Transverse colon (tissue), 4 donors: Measurements from ENCODE around the gene ARPC5L. TPM values are rescaled to one million over a fixed set of nuclear protein-coding genes. Genes with fewer than 3 reads are reported as not detected.

ENCODE experiments used
- DNase-seq: peaks from one replicate; pipeline ENCODE4 v3.0.0-alpha.2; 2019
- H3K27ac ChIP-seq, 4 donors: fragments of 200-600 bp; sonication (generic); 2 replicates each; pipeline ENCODE4 v1.5.1; 2016 to 2018; ENCODE audit warnings: inconsistent platforms in 4 of 4
- H3K27me3 ChIP-seq: fragments of 200-600 bp; sonication (generic); 2 replicates; pipeline ENCODE4 v1.5.1; 2017; ENCODE audit warnings: inconsistent platforms
- H3K36me3 ChIP-seq, 4 donors: fragments of 200-600 bp; sonication (generic); 2 replicates each; pipeline ENCODE4 v1.5.1; 2017 to 2019; ENCODE audit warnings: inconsistent platforms in 4 of 4
- H3K4me1 ChIP-seq, 4 donors: fragments of 200-600 bp; sonication (generic); 2 replicates each; pipeline ENCODE4 v1.5.1; 2017 to 2020; ENCODE audit warnings: inconsistent platforms in 4 of 4
- H3K4me3 ChIP-seq, 4 donors: fragments of 200-600 bp; sonication (generic); 1 replicate in 1 of 4; 2 replicates in 3 of 4; pipeline versions ENCODE4 v1.5.1 to v1.6.1; 2017 to 2019; ENCODE audit warnings: inconsistent platforms in 4 of 4
- H3K9me3 ChIP-seq, 2 donors: fragments of 200-600 bp; sonication (generic); 2 replicates each; pipeline ENCODE4 v1.5.1; 2017 to 2019; ENCODE audit warnings: inconsistent platforms in 2 of 2
- EP300 ChIP-seq: sonication (generic); formaldehyde crosslinking; IDR thresholded peaks from one replicate; pipeline ENCODE4 v1.6.1; 2017; ENCODE audit warnings: antibody characterized with exemption, low read depth
- POLR2A ChIP-seq: fragments of 450-650 bp; IDR thresholded peaks from one replicate; pipeline ENCODE4 v1.6.1; 2016; ENCODE audit warnings: antibody characterized with exemption, mild to moderate bottlenecking, moderate library complexity
- POLR2AphosphoS5 ChIP-seq, 3 donors: sonication (generic); formaldehyde crosslinking; IDR thresholded peaks; one replicate each; pipeline ENCODE4 v1.6.1; 2016; ENCODE audit warnings: antibody characterized with exemption in 3 of 3
- WGBS, 2 donors: methylation state at CpG; one replicate each; pipeline ENCODE4 v1.1.5; 2018; ENCODE audit warnings: low coverage in 1 of 2; 5-methylcytosine and 5-hydroxymethylcytosine counted together
- in situ Hi-C, 4 donors: fragments of 200-750 bp; cut with MboI; loops; one replicate each; pipeline versions ENCODE4 v1.15.0 to v1.15.1; 2017; ENCODE audit warnings: low sequenced_read_pairs in 3 of 4, low pct_ligation_motif_present in 1 of 4, low pct_unique_long_range_greater_than_20kb in 1 of 4
- intact Hi-C: fragments of 100-400 bp; cut with DNase I; formaldehyde crosslinking; loops from one replicate; pipeline ENCODE4 v1.15.1; 2023; ENCODE audit warnings: low total_unique reads
- total RNA-seq, 4 donors: library from RNA; depleted of rRNA; stranded (reverse); fragments of >200 nt; gene quantifications; one replicate each; pipeline ENCODE4 v1.1.0, GENCODE V29; 2016
- TF ChIP-seq, protein P1 (sequence below), 5 experiments: fragments of 200-600 bp in 3 of 5; fragments of 450-650 bp in 2 of 5; sonication (generic) in 3 of 5; IDR thresholded peaks; 1 replicate in 2 of 5; 2 replicates in 3 of 5; pipeline ENCODE4 v1.5.1; 2016 to 2017; ENCODE audit warnings: antibody characterized with exemption in 5 of 5, inconsistent platforms in 3 of 5, mild to moderate bottlenecking in 2 of 5, moderate library complexity in 1 of 5

The ARPC5L gene
- total RNA-seq, 4 donors from 2014 or later = 9.8 to 37.0 (median 22.8) TPM

DNA sequence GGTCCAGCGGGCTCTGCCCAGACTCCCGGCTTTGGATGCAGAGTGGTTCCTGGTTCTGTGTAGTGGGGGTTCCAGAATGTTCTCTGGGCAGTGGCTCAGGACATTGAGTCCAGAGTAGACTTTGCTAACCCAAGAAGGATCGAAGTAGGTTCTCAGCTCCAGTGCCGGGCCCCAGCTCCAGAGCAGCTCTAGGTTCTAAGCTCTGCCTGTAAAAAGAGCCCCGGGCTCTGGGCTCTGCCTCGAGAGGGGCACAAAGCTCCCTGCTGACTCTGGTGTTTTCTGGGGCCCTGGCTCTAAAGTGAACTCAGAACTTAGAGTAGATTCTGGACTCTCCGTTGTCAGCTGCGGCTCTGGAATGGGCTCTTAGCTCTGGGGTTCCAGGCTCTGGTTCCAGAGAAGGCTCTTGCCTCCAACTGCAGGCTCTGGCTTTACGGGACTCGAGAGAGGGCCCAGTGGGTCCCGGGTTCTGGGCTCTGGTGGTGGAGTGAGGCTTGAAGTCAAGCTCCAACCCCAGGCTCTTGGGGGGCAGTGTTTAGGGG, 8.3 kb upstream of the ARPC5L start:
- in situ Hi-C loops (loop anchor here in 2 of 4 donors (5.0 kb wide), 2 partner anchors 76 to 81 kb away; partner anchors contain the start of genes NR6A1 (in 1 of the 2) and OLFML2A (in 1 of the 2)), intact Hi-C loops (loop anchor here (1.0 kb wide), 1 partner anchor 81 kb away; no protein-coding TSS in a partner anchor)
- H3K27me3 ChIP-seq = no peaks in the 10 kb centered on the region
- H3K9me3 ChIP-seq = no peaks in the 10 kb centered on the region
- H3K4me3 ChIP-seq = peak overlapping the region; percentile 9 to 56 (median 36)
- WGBS, 2 donors = 69% methylated on average over 10 of the region's 11 CpGs; no CpG with 5 or more reads in 1 of the 2 donors
- DNase-seq = no peak
- H3K4me1 ChIP-seq = peaks cover 6 to 24% (median 14%) of the 10 kb centered on the region in 4 donors
- TF ChIP-seq POLR2A = no peak
- no peak for TF ChIP-seq POLR2AphosphoS5 (IDR thresholded peaks at IDR 0.05)
- TF ChIP-seq, protein P1, sequence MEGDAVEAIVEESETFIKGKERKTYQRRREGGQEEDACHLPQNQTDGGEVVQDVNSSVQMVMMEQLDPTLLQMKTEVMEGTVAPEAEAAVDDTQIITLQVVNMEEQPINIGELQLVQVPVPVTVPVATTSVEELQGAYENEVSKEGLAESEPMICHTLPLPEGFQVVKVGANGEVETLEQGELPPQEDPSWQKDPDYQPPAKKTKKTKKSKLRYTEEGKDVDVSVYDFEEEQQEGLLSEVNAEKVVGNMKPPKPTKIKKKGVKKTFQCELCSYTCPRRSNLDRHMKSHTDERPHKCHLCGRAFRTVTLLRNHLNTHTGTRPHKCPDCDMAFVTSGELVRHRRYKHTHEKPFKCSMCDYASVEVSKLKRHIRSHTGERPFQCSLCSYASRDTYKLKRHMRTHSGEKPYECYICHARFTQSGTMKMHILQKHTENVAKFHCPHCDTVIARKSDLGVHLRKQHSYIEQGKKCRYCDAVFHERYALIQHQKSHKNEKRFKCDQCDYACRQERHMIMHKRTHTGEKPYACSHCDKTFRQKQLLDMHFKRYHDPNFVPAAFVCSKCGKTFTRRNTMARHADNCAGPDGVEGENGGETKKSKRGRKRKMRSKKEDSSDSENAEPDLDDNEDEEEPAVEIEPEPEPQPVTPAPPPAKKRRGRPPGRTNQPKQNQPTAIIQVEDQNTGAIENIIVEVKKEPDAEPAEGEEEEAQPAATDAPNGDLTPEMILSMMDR (IDR thresholded peaks at IDR 0.05) = no peak
- no peak for TF ChIP-seq EP300
- H3K36me3 ChIP-seq = peaks cover 0 to 14% (median 3%) of the 10 kb centered on the region in 4 donors
- peak overlapping the region; percentile 11 to 63 (median 54) for H3K27ac ChIP-seq

- Histone ChIP-seq H3K36me3 (peaks cover 0 to 19% (median 5%) of the 10 kb centered on the region in 4 donors), H3K27me3 (no peaks in the 10 kb centered on the region), H3K9me3 (no peaks in the 10 kb centered on the region), H3K4me3 (no peak overlapping the region), H3K4me1 (peaks cover 6 to 24% (median 16%) of the 10 kb centered on the region in 4 donors), H3K27ac (no peak overlapping the region)
- no peak for DNase-seq
- intact Hi-C loops = no loop called here
- TF ChIP-seq EP300 = no peak
- TF ChIP-seq, protein P1 (IDR thresholded peaks at IDR 0.05) = no peak
- TF ChIP-seq POLR2AphosphoS5 (IDR thresholded peaks at IDR 0.05) = no peak
- TF ChIP-seq POLR2A = no peak
- 88% methylated on average over 8 of the region's 8 CpGs; no CpG with 5 or more reads in 1 of the 2 donors for WGBS, 2 donors
- in situ Hi-C loops = loop anchor here in 2 of 4 donors (5.0 kb wide), 2 partner anchors 77 to 82 kb away; partner anchors contain the start of genes NR6A1 (in 1 of the 2) and OLFML2A (in 1 of the 2)
Measured at GRCh38 chr9:124854161-124854560, 7.8 kb upstream of the ARPC5L start.

- Histone ChIP-seq H3K9me3 (no peaks in the 10 kb centered on the region), H3K4me1 (peaks cover 6 to 27% (median 17%) of the 10 kb centered on the region in 4 donors), H3K4me3 (no peak overlapping the region), H3K36me3 (peaks cover 0 to 26% (median 8%) of the 10 kb centered on the region in 4 donors), H3K27ac (no peak overlapping the region), H3K27me3 (no peaks in the 10 kb centered on the region)
- TF ChIP-seq EP300 = no peak
- no peak for TF ChIP-seq POLR2A
- no peak for TF ChIP-seq POLR2AphosphoS5 (IDR thresholded peaks at IDR 0.05)
- TF ChIP-seq, protein P1 (IDR thresholded peaks at IDR 0.05) = no peak
- in situ Hi-C loops (loop anchor here (5.0 kb wide), 2 partner anchors 78 to 83 kb away; partner anchors contain the start of genes NR6A1 (in 3 of the 4) and OLFML2A (in 1 of the 4)), intact Hi-C loops (no loop called here)
- WGBS, 2 donors = 58 to 60% methylated on average over 7 of the region's 7 CpGs
- no peak for DNase-seq
Measured at GRCh38 chr9:124854822-124855221, 7.1 kb upstream of the ARPC5L start.

DNA sequence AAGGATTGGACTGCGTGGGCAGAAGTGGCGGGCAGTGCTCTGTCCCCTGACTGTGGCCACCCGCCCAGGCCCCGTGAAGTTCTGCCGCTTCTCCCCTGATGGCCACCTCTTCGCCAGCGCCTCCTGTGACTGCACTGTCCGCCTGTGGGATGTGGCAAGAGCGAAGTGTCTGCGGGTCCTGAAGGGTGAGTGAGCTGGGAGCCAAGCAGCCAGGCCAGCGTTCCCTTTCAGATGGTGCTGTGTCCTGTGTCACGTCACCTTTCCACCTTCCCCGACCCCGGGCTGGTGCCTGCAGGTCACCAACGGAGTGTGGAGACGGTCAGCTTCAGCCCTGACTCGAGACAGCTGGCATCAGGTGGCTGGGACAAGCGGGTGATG, 6.4 kb upstream of the ARPC5L start:
- no peak for DNase-seq
- WGBS, 2 donors = 82% methylated on average over 14 of the region's 18 CpGs; no CpG with 5 or more reads in 1 of the 2 donors
- H3K27ac ChIP-seq = no peak overlapping the region
- TF ChIP-seq POLR2AphosphoS5 (IDR thresholded peaks at IDR 0.05) = no peak
- no peak for TF ChIP-seq EP300
- no peak for TF ChIP-seq POLR2A
- TF ChIP-seq, protein P1 (IDR thresholded peaks at IDR 0.05) = no peak
- no peaks in the 10 kb centered on the region for H3K27me3 ChIP-seq
- in situ Hi-C loops = loop anchor here in 2 of 4 donors (5.0 kb wide), 1 partner anchor 83 kb away; the partner anchor contains the start of gene NR6A1 (in 2 of the 2)
- no peaks in the 10 kb centered on the region for H3K9me3 ChIP-seq
- H3K4me3 ChIP-seq = no peak overlapping the region
- peaks cover 10 to 31% (median 24%) of the 10 kb centered on the region in 4 donors for H3K4me1 ChIP-seq
- intact Hi-C loops = no loop called here
- peaks cover 0 to 32% (median 10%) of the 10 kb centered on the region in 4 donors for H3K36me3 ChIP-seq
